ENCODE results near the gene SYNJ2. TPM values are rescaled to one million over a fixed set of nuclear protein-coding genes. Genes with fewer than 3 reads are reported as not detected.

The SYNJ2 gene
- total RNA-seq, 5 donors from 2014 or later (not counting 1 experiment from before 2014, with no cell fraction given): 20.0 to 37.0 (median 22.3) TPM

GRCh38 chr6:158006821-158007570, 25.3 kb downstream of the SYNJ2 start:
- ATAC-seq (replicated peaks in 1 of 4) (no peak), DNase-seq (no peak)
- WGBS (ENCODE audit: insufficient coverage): 97% methylated on average over 7 of the region's 11 CpGs
- no peaks in the 10 kb centered on the region for H3K36me3 ChIP-seq (ENCODE audit: control insufficient read depth in 2 of 2, extremely low read depth in 1 of 2, insufficient read depth in 1 of 2, low read length in 1 of 2)
- H3K4me1 Mint-ChIP-seq: peaks cover 82 to 96% (median 86%) of the 10 kb centered on the region in 3 donors
- CTCF ChIA-PET: interaction anchor here in 1 of 2 donors (0.9 to 2.0 kb wide), 3 partner anchors 7 to 24 kb away, joined by 3 to 10 read pairs (median 4); no protein-coding TSS in a partner anchor
- POLR2A ChIA-PET: interaction anchor here in 1 of 2 donors (0.5 kb wide), 1 partner anchor 93 kb away, joined by 10 read pairs; no protein-coding TSS in a partner anchor
- no peak overlapping the region for H3K27ac ChIP-seq (ENCODE audit: low read length)
- H3K9me3 ChIP-seq: no peaks in the 10 kb centered on the region
- peaks cover 0 to 1% (median 0%) of the 10 kb centered on the region in 3 donors for H3K9me3 Mint-ChIP-seq
- H3K27me3 Mint-ChIP-seq: no peaks in the 10 kb centered on the region
- H3K27me3 ChIP-seq (replicated peaks in 1 of 2; ENCODE audit: control insufficient read depth in 2 of 2, extremely low read depth in 1 of 2, insufficient read depth in 2 of 2, low read length in 1 of 2): no peaks in the 10 kb centered on the region
- H3K36me3 Mint-ChIP-seq: peaks cover 9% of the 10 kb centered on the region
- peak overlapping the region in 1 of 3 donors; percentile 9 for H3K4me3 Mint-ChIP-seq
- no peak overlapping the region for H3K4me3 ChIP-seq (ENCODE audit: control insufficient read depth in 1 of 2, extremely low read depth in 1 of 2, low read length in 1 of 2)
- peaks cover 48 to 76% of the 10 kb centered on the region in 2 experiments for H3K4me1 ChIP-seq (ENCODE audit: control insufficient read depth in 1 of 2, extremely low read depth in 1 of 2, insufficient read depth in 2 of 2, low read length in 2 of 2)
- H3K27ac Mint-ChIP-seq: no peak overlapping the region

DNA sequence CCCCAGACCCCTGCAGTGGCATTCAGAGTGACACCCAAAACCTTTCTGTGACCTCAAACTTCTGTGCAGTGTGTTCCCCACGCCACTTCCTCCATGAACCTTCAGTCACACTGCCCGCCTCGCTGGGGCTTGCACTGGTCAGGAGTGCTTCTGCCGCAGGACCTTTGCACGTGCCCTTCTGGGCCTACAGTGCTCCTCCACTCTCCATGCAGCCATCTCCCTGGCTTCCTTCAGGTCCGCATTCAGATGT, 27.1 kb downstream of the SYNJ2 start:
- peak in 2 of 4 experiments; percentile 21 to 30 for ATAC-seq (replicated peaks in 1 of 4)
- H3K9me3 Mint-ChIP-seq: no peaks in the 10 kb centered on the region
- Histone ChIP-seq H3K4me3 (ENCODE audit: control insufficient read depth in 1 of 2, extremely low read depth in 1 of 2, low read length in 1 of 2) (peak overlapping the region in 1 of 2 donors; percentile 30), H3K4me1 (ENCODE audit: control insufficient read depth in 1 of 2, extremely low read depth in 1 of 2, insufficient read depth in 2 of 2, low read length in 2 of 2) (peaks cover 46 to 63% of the 10 kb centered on the region in 2 experiments), H3K27ac (ENCODE audit: low read length) (peak overlapping the region; percentile 57), H3K27me3 (replicated peaks in 1 of 2; ENCODE audit: control insufficient read depth in 2 of 2, extremely low read depth in 1 of 2, insufficient read depth in 2 of 2, low read length in 1 of 2) (no peaks in the 10 kb centered on the region), H3K36me3 (ENCODE audit: control insufficient read depth in 2 of 2, extremely low read depth in 1 of 2, insufficient read depth in 1 of 2, low read length in 1 of 2) (no peaks in the 10 kb centered on the region), H3K9me3 (no peaks in the 10 kb centered on the region)
- peak overlapping the region; percentile 91 to 95 for H3K27ac Mint-ChIP-seq
- peaks cover 10% of the 10 kb centered on the region for H3K36me3 Mint-ChIP-seq
- H3K4me3 Mint-ChIP-seq: peak overlapping the region; percentile 70 to 85 (median 74)
- CTCF ChIA-PET: interaction anchor here (0.9 to 2.0 kb wide), 2 partner anchors 17 to 18 kb away, joined by 4 to 10 read pairs; no protein-coding TSS in a partner anchor
- POLR2A ChIA-PET: no interaction called here
- H3K27me3 Mint-ChIP-seq: no peaks in the 10 kb centered on the region
- WGBS (ENCODE audit: insufficient coverage): 67% methylated on average over 6 of the region's 6 CpGs
- H3K4me1 Mint-ChIP-seq: peaks cover 76 to 95% (median 83%) of the 10 kb centered on the region in 3 donors
- no peak for DNase-seq

GRCh38 chr6:158009114-158009891, 27.6 kb downstream of the SYNJ2 start:
- no peaks in the 10 kb centered on the region for H3K36me3 ChIP-seq (ENCODE audit: control insufficient read depth in 2 of 2, extremely low read depth in 1 of 2, insufficient read depth in 1 of 2, low read length in 1 of 2)
- H3K9me3 ChIP-seq: no peaks in the 10 kb centered on the region
- DNase-seq (peak in 19 of 35 experiments; percentile 11 to 41 (median 23)), ATAC-seq (replicated peaks in 1 of 4) (peak; percentile 73 to 84 (median 79))
- H3K27me3 Mint-ChIP-seq: no peaks in the 10 kb centered on the region
- ChIA-PET CTCF (interaction anchor here in 1 of 2 donors (0.5 kb wide), 1 partner anchor 1845 kb away, joined by 12 read pairs; no protein-coding TSS in a partner anchor), POLR2A (interaction anchor here in 1 of 2 donors (0.6 kb wide), 1 partner anchor 41 kb away, joined by 4 read pairs; no protein-coding TSS in a partner anchor)
- H3K27ac ChIP-seq (ENCODE audit: low read length): peak overlapping the region; percentile 57
- H3K9me3 Mint-ChIP-seq: no peaks in the 10 kb centered on the region
- H3K27ac Mint-ChIP-seq: peak overlapping the region; percentile 91 to 95
- H3K36me3 Mint-ChIP-seq: peaks cover 10% of the 10 kb centered on the region
- 18% methylated on average over 13 of the region's 13 CpGs for WGBS (ENCODE audit: insufficient coverage)
- peaks cover 45 to 60% of the 10 kb centered on the region in 2 experiments for H3K4me1 ChIP-seq (ENCODE audit: control insufficient read depth in 1 of 2, extremely low read depth in 1 of 2, insufficient read depth in 2 of 2, low read length in 2 of 2)
- no peaks in the 10 kb centered on the region for H3K27me3 ChIP-seq (replicated peaks in 1 of 2; ENCODE audit: control insufficient read depth in 2 of 2, extremely low read depth in 1 of 2, insufficient read depth in 2 of 2, low read length in 1 of 2)
- H3K4me3 ChIP-seq (ENCODE audit: control insufficient read depth in 1 of 2, extremely low read depth in 1 of 2, low read length in 1 of 2): peak overlapping the region; percentile 30 to 49
- H3K4me1 Mint-ChIP-seq: peaks cover 78 to 95% (median 84%) of the 10 kb centered on the region in 3 donors
- H3K4me3 Mint-ChIP-seq: peak overlapping the region; percentile 70 to 85 (median 74)

- no peaks in the 10 kb centered on the region for H3K27me3 ChIP-seq (replicated peaks in 1 of 2; ENCODE audit: control insufficient read depth in 2 of 2, extremely low read depth in 1 of 2, insufficient read depth in 2 of 2, low read length in 1 of 2)
- CTCF ChIA-PET: interaction anchor here in 1 of 2 donors (0.5 kb wide), 2 partner anchors 17 to 1844 kb away, joined by 4 to 12 read pairs; no protein-coding TSS in a partner anchor
- no peaks in the 10 kb centered on the region for H3K27me3 Mint-ChIP-seq
- ATAC-seq (replicated peaks in 1 of 4) (no peak), DNase-seq (no peak)
- H3K4me1 ChIP-seq (ENCODE audit: control insufficient read depth in 1 of 2, extremely low read depth in 1 of 2, insufficient read depth in 2 of 2, low read length in 2 of 2): peaks cover 52 to 68% of the 10 kb centered on the region in 2 experiments
- H3K4me1 Mint-ChIP-seq: peaks cover 80 to 95% (median 86%) of the 10 kb centered on the region in 3 donors
- no peak overlapping the region for H3K27ac ChIP-seq (ENCODE audit: low read length)
- peak overlapping the region in 2 of 3 donors; percentile 74 to 85 for H3K4me3 Mint-ChIP-seq
- 100% methylated on average over 4 of the region's 6 CpGs for WGBS (ENCODE audit: insufficient coverage)
- H3K9me3 ChIP-seq: no peaks in the 10 kb centered on the region
- H3K36me3 Mint-ChIP-seq: peaks cover 10% of the 10 kb centered on the region
- POLR2A ChIA-PET: interaction anchor here in 1 of 2 donors (0.6 kb wide), 1 partner anchor 42 kb away, joined by 4 read pairs; no protein-coding TSS in a partner anchor
- H3K9me3 Mint-ChIP-seq: no peaks in the 10 kb centered on the region
- no peaks in the 10 kb centered on the region for H3K36me3 ChIP-seq (ENCODE audit: control insufficient read depth in 2 of 2, extremely low read depth in 1 of 2, insufficient read depth in 1 of 2, low read length in 1 of 2)
- peak overlapping the region in 1 of 2 donors; percentile 49 for H3K4me3 ChIP-seq (ENCODE audit: control insufficient read depth in 1 of 2, extremely low read depth in 1 of 2, low read length in 1 of 2)
- H3K27ac Mint-ChIP-seq: peak overlapping the region; percentile 91 to 95
These were observed 28.4 kb downstream of the SYNJ2 start for GRCh38 chr6:158009935-158010585.

GRCh38 chr6:158010591-158011477, 29.2 kb downstream of the SYNJ2 start:
- peaks cover 8% of the 10 kb centered on the region for H3K36me3 Mint-ChIP-seq
- no peak for ATAC-seq (replicated peaks in 1 of 4)
- H3K4me1 Mint-ChIP-seq: peaks cover 78 to 90% (median 84%) of the 10 kb centered on the region in 3 donors
- Histone ChIP-seq H3K36me3 (ENCODE audit: control insufficient read depth in 2 of 2, extremely low read depth in 1 of 2, insufficient read depth in 1 of 2, low read length in 1 of 2) (no peaks in the 10 kb centered on the region), H3K4me3 (ENCODE audit: control insufficient read depth in 1 of 2, extremely low read depth in 1 of 2, low read length in 1 of 2) (no peak overlapping the region), H3K4me1 (ENCODE audit: control insufficient read depth in 1 of 2, extremely low read depth in 1 of 2, insufficient read depth in 2 of 2, low read length in 2 of 2) (peaks cover 48 to 62% of the 10 kb centered on the region in 2 experiments), H3K27ac (ENCODE audit: low read length) (no peak overlapping the region), H3K9me3 (no peaks in the 10 kb centered on the region), H3K27me3 (replicated peaks in 1 of 2; ENCODE audit: control insufficient read depth in 2 of 2, extremely low read depth in 1 of 2, insufficient read depth in 2 of 2, low read length in 1 of 2) (no peaks in the 10 kb centered on the region)
- WGBS (ENCODE audit: insufficient coverage): 94% methylated on average over 19 of the region's 19 CpGs
- ChIA-PET POLR2A (no interaction called here), CTCF (interaction anchor here in 1 of 2 donors (1.5 kb wide), 1 partner anchor 16 kb away, joined by 4 read pairs; no protein-coding TSS in a partner anchor)
- H3K9me3 Mint-ChIP-seq: no peaks in the 10 kb centered on the region
- H3K27ac Mint-ChIP-seq: peak overlapping the region; percentile 44 to 56
- H3K4me3 Mint-ChIP-seq: peak overlapping the region in 1 of 3 donors; percentile 85
- DNase-seq: no peak
- no peaks in the 10 kb centered on the region for H3K27me3 Mint-ChIP-seq

Data from T-cell (primary cell).